Daoy (cell line): ENCODE results near the gene PRSS36. TPM values are rescaled to one million over a fixed set of nuclear protein-coding genes. Genes with fewer than 3 reads are reported as not detected.
"Not testable (repeated sequence)": the region's sequence is repeated elsewhere in the genome, so short reads cannot be mapped to it uniquely, and the experiment has no call there.

Source experiments
- DNase-seq: peaks from one replicate; pipeline ENCODE4 v3.0.0-alpha.2; 2015; ENCODE audit warnings: low read depth
- total RNA-seq: library from RNA; depleted of rRNA; stranded (reverse); fragments of >200 nt; shearing (Covaris generic); gene quantifications from 2 replicates; pipeline ENCODE4 v1.2.3, GENCODE V29; 2014; rRNA removed

Gene PRSS36
- total RNA-seq, result 0.17 and 0.18 TPM in 2 replicates

DNA sequence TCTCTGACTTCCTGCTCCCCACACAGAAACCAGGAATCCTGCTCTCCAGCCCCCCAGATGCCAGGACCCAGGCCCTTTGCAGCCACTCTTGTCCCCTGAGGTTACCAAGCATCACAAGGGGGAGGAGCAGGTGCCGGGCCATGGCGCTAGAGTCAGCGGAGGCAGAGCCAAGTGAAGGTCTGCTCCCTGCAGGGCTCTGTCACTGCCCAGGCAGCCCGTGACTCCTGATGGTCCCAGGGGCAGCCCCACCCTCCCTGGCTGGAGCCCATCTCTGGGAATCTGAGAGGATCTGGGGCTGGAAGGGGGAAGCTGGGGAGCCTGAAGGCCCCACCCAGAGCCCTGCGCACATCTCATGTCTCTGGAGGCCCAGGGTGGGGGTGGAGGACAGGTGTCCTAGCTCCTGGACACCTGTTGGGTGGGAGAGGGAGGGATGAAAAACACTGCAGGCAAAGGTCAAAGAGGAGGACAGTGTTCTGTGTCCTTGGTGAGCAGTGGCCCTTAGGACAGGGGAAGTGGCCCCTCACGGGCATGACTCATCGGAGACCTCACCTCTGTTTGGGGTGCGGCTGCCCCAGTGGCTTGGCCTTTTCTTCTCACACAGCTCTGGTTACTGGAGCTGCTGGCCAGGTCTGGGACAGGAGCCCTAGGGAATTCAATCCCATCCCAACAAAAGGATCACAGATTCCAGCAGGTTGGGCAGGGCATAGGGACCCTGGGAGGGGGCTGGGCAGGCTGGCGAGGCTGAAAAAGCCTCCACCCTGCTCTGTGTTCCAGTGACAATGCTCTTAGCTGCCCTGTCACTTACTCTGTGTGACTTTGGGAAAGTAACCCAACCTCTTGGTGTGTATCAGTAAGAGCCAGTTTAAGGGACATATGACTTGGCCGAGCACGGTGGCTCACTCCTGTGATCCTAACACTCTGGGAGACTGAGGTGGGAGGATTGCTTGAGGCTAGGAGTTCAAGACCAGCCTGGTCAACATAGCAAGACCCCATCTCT lies at the start of gene PRSS36:
TSS of gene PRSS36 (minus strand) at position 173 of the 997 bp plus-strand sequence. CDS start at position 142, 31 bp downstream.
- DNase-seq, result no peak

DNA sequence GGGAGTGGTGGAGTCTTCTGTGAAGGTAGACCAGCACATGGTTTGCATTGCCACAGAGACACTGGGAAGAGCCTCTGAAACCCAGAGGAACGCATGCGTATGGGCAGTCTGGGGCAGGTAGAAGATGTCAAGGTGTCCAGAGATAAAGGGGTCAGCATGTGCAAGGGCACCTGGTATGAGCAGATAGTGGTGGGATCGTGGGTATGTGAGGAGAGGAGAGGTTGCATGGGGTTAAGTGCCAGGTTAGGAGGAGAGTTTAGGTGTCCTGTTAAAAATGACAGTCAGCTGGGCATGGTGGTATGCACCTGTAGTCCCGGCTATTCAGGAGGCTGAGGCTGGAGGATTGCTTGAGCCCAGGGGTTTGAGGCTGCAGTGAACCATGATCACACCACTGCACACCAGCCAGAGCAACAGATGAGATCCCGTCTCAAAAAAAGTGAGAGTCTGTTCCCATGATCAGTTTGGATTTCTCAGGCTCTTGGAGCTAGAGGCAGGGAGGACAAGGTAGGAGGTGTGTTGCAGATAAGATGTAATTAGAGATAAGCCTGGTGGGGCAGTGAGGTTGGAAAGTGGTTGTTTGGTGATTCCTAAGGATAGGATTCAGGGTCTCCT lies 49.7 kb upstream of the PRSS36 start:
- no peak for DNase-seq

DNA sequence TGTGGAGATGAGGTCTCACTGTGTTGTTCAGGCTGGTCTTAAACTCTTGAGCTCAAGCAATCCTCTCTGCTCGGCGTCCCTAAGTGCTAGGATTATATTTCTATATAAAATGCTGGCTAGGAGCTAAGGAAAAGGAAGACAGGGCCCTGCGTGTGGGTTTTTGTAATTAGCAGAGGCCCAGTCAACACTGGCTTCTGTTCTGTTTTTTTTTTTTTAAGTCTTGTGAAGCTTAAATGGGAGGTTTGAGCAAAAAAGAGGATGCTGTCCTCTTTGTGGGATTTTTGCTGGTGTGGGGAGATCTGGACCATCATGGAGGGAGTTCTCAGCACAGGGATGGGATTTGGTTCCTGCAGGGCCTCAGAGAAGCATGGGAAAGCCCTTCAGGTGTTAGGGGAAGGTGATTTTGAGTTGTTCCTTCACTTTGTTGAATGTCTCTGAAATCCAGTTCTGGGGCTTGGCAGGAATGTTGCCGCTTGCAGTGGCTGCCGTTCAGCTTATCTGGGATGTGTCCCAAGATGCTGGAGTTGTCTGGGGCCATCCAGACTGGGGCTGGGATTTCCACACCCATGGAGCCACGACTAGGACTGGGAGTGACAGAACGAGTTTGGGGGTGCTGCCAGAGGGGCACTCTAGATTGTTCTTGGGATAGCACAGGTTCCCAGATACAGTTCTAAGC lies 48.5 kb upstream of the PRSS36 start:
- DNase-seq, result no peak

DNA sequence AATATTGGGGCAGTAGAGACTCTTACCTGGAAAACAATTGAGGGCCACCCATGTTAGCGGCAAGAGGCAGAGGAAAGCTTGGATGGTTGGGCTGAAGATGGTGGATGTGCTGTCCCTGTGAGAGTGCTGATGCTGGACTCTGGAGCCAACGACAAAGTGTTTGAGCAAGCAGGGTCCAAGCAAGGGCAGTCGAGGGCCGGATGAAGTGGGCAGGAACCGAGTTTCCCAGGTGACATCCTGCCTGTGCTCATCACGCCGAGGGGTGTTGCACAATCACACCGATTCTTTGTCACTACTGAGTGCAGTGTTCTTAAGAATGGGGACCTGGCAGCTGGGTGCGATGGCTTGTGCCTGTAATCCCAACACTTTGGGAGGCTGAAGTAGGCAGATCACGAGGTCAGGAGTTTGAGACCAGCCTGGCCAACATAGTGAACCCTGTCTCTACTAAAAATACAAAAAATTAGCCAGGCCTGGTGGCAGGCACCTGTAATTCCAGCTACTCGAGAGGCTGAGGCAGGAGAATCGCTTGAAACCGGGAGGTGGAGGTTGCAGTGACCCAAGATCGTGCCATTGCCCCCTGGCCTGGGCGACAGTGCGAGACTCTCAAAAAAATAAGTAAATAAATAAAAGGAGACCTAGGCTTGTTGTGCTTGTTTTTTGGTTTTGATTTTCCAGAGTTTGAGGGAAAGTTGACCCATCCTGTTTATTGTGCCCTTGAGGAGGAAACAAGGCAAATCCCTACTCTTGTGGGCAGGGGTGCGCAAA lies 46.6 kb upstream of the PRSS36 start:
- no peak for DNase-seq

GRCh38 chr16:31195861-31196260 lies 46.0 kb upstream of the PRSS36 start:
- DNase-seq, result not testable (repeated sequence)

DNA sequence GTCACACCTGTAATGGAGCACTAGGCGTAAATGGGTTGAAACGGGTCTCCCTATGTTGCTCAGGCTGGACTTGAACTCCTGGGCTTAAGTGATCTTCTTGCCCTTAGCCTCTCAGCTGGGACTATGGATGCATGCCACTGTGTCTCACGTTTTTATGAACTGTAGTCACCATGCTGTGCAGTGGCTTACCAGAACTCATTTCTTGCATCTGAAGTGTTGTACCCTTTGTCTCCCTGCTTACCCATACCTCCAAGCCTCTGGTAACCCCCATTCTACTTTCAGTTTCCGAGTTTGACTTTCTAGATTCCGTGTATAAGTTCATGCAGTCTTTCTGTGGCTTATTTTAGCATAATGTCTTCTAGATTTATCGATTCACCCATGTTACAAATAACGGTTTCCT lies 45.0 kb upstream of the PRSS36 start:
- no peak for DNase-seq

- no peak for DNase-seq
Measured at GRCh38 chr16:31193874-31194273, 44.0 kb upstream of the PRSS36 start.

DNA sequence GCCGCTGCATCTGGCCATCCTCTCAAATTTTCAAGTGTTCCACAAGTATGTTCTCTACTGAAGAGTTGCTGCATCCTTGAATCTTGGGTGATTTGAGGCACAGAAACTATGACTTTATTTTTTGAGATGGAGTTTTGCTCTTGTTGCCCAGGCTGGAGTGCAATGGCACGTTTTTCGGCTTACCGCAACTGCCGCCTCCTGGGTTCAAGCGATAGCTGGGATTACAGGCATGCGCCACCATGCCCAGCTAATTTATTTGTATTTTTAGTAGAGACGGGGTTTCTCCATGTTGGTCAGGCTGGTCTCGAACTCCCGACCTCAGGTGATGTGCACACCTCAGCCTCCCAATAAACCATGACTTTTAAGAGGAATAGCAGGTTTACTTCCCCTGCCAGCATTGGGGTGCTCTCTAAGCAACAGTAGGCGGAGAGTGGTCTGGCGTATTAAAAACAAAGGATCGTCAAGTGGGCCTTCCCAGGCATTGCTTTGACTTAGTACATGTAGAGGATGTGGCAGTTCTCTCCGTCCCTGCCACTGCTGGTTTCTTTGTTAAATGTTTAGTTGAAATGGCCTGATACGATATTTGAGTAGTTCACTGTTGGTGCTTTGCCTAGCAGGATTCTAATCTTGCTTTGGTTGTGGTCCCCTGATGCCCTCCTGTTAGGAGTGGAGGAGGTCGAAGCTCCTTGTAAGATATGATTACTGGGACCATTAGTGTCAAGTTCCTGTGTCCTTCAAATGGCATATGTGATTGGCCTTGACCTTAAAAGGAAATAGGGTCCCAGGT lies 43.2 kb upstream of the PRSS36 start:
- no peak for DNase-seq

GRCh38 chr16:31191697-31192428 lies 42.0 kb upstream of the PRSS36 start:
- no peak for DNase-seq

GRCh38 chr16:31190818-31191444 lies 41.1 kb upstream of the PRSS36 start:
- no peak for DNase-seq

DNA sequence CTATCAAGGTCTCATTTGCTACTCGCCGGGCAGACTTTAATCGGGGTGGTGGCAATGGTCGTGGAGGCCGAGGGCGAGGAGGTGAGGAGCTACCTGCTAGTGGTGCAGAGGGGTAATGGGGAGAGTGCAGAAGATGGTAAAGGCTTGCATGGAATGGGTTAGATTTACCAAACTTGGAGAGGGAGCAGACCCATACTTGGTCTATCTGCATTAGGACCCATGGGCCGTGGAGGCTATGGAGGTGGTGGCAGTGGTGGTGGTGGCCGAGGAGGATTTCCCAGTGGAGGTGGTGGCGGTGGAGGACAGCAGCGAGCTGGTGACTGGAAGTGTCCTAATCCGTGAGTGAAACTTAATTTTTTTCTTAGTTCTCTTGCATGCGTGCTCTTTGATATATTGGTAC lies 40.2 kb upstream of the PRSS36 start:
- DNase-seq, result no peak

DNA sequence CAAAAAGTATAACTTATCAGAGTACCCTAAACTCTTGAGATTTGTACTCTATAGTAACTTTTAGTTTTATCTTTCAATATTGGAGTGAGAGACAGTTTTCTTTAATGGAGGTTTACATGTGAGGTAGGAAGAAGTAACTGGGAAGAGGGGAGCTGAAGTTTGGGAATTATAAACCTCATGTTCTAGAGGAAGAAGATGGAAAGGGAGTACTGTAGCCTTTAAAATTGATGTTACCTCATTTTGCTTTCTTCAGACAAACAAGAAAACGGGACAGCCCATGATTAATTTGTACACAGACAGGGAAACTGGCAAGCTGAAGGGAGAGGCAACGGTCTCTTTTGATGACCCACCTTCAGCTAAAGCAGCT lies 39.5 kb upstream of the PRSS36 start:
- DNase-seq, result no peak

DNA sequence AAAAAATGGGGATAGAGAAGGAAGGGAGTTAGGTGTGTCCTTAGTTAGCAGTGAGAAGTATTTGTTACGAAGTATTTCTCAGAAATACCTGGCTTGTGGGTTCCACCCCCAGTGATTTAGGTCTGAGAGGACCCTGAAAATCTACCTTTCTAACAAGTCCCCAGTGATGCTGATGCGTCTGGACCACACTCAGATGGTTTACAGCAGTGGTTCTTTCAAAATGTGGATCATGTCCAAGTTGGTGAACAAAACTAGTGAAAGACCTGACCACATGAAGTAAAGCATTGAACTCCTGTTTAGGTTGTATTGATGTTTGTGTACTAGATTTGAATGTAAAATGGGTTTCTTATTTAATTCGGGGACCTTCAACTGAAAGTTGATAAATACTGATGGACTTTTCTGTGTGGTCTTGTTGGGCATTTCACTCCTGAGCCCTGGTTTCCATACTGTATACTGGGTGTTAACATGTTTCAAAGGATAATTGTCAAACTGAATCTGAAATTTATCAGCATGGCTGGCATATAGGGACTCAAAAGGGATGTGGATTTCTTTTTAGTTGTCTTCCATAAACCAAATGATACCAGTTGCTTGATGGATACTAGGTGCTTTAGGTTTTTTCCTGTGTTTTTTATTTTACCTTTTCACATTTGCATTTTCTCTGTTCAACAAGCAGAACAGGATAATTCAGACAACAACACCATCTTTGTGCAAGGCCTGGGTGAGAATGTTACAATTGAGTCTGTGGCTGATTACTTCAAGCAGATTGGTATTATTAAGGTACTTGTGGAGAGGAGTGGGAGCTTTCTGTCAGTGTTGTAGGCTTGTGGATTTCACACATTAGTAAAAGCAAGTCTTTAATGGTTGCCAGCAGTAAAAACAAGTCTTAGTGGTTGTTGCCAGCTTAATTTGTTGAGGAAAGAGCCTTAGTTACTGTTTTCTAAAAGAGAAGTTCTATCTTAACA lies 38.9 kb upstream of the PRSS36 start:
- no peak for DNase-seq

GRCh38 chr16:31187808-31188189 lies 37.9 kb upstream of the PRSS36 start:
- no peak for DNase-seq

GRCh38 chr16:31186930-31187807 lies 37.3 kb upstream of the PRSS36 start:
- DNase-seq, result no peak

DNA sequence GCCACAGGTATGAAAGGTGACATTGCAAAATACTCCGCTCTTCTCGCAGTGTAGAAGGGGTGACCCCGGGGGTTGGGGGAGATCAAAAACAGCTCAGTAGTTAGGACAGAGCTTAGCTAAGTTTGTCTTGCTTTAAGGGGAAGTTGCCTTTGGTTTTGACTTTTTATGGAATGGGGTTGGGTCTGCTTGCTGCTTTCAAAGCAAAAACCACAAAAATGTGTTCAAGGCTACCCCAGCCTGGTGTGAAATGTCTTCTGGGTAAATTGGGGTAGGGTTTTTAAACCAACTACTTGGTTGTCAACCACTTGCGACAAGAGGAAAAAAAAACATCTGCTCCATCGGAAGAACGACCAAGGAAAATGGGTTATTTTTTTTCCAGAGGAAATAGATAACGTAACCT lies 36.3 kb upstream of the PRSS36 start:
- DNase-seq, result no peak

- no peak for DNase-seq
Measured at GRCh38 chr16:31185339-31185738, 35.5 kb upstream of the PRSS36 start.

GRCh38 chr16:31184888-31185287 lies 35.0 kb upstream of the PRSS36 start:
- no peak for DNase-seq
